ENCODE measurements around the gene KLHL10. TPM values are rescaled to one million over a fixed set of nuclear protein-coding genes. Genes with fewer than 3 reads are reported as not detected.

Gene KLHL10
- total and polyA plus RNA-seq, 2 of the 13 experiments (the other 11 are each of a cell fraction or from before 2014, with no cell fraction given) = 0.04 to 0.08 TPM

DNA sequence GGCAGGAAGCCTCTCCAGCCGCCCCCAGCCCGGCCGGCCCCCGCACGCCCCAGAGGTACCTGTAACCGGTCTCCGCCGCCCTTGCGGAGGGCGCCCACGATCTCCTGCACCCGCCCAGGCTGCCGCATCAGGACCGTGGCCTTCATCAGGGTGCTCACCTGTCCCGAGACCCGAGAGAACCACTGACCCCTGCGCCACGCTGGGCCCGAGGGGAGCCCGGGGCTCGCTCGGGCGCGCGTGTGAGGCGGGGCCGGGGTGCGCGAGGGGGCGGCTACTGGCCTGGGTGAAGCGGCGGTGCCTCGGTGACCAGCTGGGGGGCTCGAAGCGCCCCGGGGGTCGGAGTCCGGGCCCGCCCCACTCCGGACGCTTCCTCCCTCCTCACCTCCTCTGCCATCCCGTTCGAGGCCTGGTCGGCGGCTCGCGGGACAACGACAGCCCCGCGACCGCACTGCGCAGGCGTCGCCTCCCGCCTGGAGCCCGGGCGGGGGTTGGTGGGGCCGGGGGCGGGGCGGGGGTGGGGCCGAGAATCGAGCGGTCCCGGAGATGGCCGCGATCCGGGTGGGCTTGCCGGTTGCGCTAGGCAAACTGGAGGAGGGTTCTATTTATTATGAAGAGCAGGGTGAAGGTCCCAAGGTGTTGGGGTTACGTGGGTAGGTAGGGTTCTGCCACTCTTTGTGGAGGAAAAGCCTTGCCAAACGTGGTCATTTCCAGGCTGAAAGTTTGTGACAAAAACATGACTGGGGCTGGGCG lies 1.6 kb upstream of the KLHL10 start, which contains the start of gene NT5C3B (continued):
- no peak for TF ChIP-seq NPAS2 (CRISPR knock-in tag; IDR thresholded peaks at IDR 0.05; ENCODE audit: borderline replicate concordance)
- TF ChIP-seq CREB1 (IDR thresholded peaks at IDR 0.05) = no peak
- TF ChIP-seq CREB1 (CRISPR knock-in tag; IDR thresholded peaks at IDR 0.05) = no peak
- no peak for TF ChIP-seq GABPA (IDR thresholded peaks at IDR 0.05; ENCODE audit: low read depth, low read length)
- TF ChIP-seq GABPA (CRISPR knock-in tag; IDR thresholded peaks at IDR 0.05; ENCODE audit: low read depth) = no peak
- no peak for TF ChIP-seq DPF2 (CRISPR knock-in tag; IDR thresholded peaks at IDR 0.05; ENCODE audit: borderline replicate concordance, low read depth)
- no peak for TF ChIP-seq NR3C1 (CRISPR knock-in tag; IDR thresholded peaks at IDR 0.05)
- TF ChIP-seq GABPB1 (CRISPR knock-in tag; IDR thresholded peaks at IDR 0.05) = peak; percentile 17; the same call in 1 of the 2 replicates
- TF ChIP-seq RFX5 (IDR thresholded peaks at IDR 0.05; ENCODE audit: low read depth, low read length) = no peak
- no peak for TF ChIP-seq KDM2A (CRISPR knock-in tag; IDR thresholded peaks at IDR 0.05; ENCODE audit: borderline replicate concordance, low read depth)
- no peak for TF ChIP-seq CCAR2 (optimal IDR thresholded peaks at IDR 0.05; ENCODE audit: low read depth, low read length)
- no peak for TF ChIP-seq MYNN (CRISPR knock-in tag; IDR thresholded peaks at IDR 0.05; ENCODE audit: low read depth)
- no peak for TF ChIP-seq PCBP1 (IDR thresholded peaks at IDR 0.05; ENCODE audit: borderline replicate concordance, low read depth, low read length)
- TF ChIP-seq, protein P1, sequence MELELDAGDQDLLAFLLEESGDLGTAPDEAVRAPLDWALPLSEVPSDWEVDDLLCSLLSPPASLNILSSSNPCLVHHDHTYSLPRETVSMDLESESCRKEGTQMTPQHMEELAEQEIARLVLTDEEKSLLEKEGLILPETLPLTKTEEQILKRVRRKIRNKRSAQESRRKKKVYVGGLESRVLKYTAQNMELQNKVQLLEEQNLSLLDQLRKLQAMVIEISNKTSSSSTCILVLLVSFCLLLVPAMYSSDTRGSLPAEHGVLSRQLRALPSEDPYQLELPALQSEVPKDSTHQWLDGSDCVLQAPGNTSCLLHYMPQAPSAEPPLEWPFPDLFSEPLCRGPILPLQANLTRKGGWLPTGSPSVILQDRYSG (CRISPR knock-in tag; IDR thresholded peaks at IDR 0.05) = no peak
- TF ChIP-seq SAFB2 (CRISPR knock-in tag; IDR thresholded peaks at IDR 0.05; ENCODE audit: borderline replicate concordance, low read depth) = peak; percentile 77; the same call in 1 of the 2 replicates
- TF ChIP-seq FOXK1 (CRISPR knock-in tag; IDR thresholded peaks at IDR 0.05; ENCODE audit: borderline replicate concordance, low read depth) = no peak
- TF ChIP-seq, protein P2, sequence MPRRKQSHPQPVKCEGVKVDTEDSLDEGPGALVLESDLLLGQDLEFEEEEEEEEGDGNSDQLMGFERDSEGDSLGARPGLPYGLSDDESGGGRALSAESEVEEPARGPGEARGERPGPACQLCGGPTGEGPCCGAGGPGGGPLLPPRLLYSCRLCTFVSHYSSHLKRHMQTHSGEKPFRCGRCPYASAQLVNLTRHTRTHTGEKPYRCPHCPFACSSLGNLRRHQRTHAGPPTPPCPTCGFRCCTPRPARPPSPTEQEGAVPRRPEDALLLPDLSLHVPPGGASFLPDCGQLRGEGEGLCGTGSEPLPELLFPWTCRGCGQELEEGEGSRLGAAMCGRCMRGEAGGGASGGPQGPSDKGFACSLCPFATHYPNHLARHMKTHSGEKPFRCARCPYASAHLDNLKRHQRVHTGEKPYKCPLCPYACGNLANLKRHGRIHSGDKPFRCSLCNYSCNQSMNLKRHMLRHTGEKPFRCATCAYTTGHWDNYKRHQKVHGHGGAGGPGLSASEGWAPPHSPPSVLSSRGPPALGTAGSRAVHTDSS (CRISPR knock-in tag; conservative IDR thresholded peaks at IDR 0.05) = no peak
- TF ChIP-seq FOXK2 (IDR thresholded peaks at IDR 0.05) = no peak
- no peak for TF ChIP-seq ZKSCAN5 (CRISPR knock-in tag; IDR thresholded peaks at IDR 0.05)
- no peak for TF ChIP-seq ZNF207 (IDR thresholded peaks at IDR 0.05; ENCODE audit: borderline replicate concordance)
- TF ChIP-seq, protein P3, sequence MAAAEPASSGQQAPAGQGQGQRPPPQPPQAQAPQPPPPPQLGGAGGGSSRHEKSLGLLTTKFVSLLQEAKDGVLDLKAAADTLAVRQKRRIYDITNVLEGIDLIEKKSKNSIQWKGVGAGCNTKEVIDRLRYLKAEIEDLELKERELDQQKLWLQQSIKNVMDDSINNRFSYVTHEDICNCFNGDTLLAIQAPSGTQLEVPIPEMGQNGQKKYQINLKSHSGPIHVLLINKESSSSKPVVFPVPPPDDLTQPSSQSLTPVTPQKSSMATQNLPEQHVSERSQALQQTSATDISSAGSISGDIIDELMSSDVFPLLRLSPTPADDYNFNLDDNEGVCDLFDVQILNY (CRISPR knock-in tag; conservative IDR thresholded peaks at IDR 0.05) = peak; percentile 26; the same call in 1 of the 2 replicates
- TF ChIP-seq ZSCAN22 (CRISPR knock-in tag; IDR thresholded peaks at IDR 0.05) = no peak
- TF ChIP-seq KMT2A (CRISPR knock-in tag; IDR thresholded peaks at IDR 0.05) = peak; percentile 37; the same call in 1 of the 2 replicates
- TF ChIP-seq, protein P4, sequence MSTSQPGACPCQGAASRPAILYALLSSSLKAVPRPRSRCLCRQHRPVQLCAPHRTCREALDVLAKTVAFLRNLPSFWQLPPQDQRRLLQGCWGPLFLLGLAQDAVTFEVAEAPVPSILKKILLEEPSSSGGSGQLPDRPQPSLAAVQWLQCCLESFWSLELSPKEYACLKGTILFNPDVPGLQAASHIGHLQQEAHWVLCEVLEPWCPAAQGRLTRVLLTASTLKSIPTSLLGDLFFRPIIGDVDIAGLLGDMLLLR (CRISPR knock-in tag; IDR thresholded peaks at IDR 0.05) = peak; percentile 86
- no peak for TF ChIP-seq MTF1 (CRISPR knock-in tag; IDR thresholded peaks at IDR 0.05)
- no peak for TF ChIP-seq ZNF10 (CRISPR knock-in tag; IDR thresholded peaks at IDR 0.05; ENCODE audit: borderline replicate concordance, low read depth)
